SK-MEL-5 (cell line): ENCODE measurements around the gene VWA3A. TPM values are rescaled to one million over a fixed set of nuclear protein-coding genes. Genes with fewer than 3 reads are reported as not detected.
"Not testable (repeated sequence)": the region's sequence is repeated elsewhere in the genome, so short reads cannot be mapped to it uniquely, and the experiment has no call there.

Source experiments
- DNase-seq: peaks from one replicate; pipeline ENCODE4 v3.0.0-alpha.2; 2016; ENCODE audit warnings: low read depth, low spot score
- in situ Hi-C: cut with HindIII; loops from 2 replicates; pipeline ENCODE4 v1.10.0; 2016; ENCODE audit warnings: low sequenced_read_pairs, high pct_unique_total_duplicates, low pct_unique_long_range_greater_than_20kb
- total RNA-seq: library from RNA; depleted of rRNA; stranded (reverse); fragments of >200 nt; shearing (Covaris generic); gene quantifications from 2 replicates; pipeline ENCODE4 v1.2.3, GENCODE V29; 2014

The VWA3A gene
- total RNA-seq, 1 experiment from 2014 or later = not detected

- in situ Hi-C loops = no loop called here
- no peak for DNase-seq
Measured at GRCh38 chr16:22078656-22079055, 13.7 kb upstream of the VWA3A start.

- no peak for DNase-seq
- in situ Hi-C loops = loop anchor here (10.0 kb wide), 1 partner anchor 104 kb away; no protein-coding TSS in a partner anchor
Measured at GRCh38 chr16:22081050-22081449, 11.3 kb upstream of the VWA3A start.

- in situ Hi-C loops = loop anchor here (10.0 kb wide), 1 partner anchor 98 kb away; no protein-coding TSS in a partner anchor
Measured at GRCh38 chr16:22086440-22086839, 5.9 kb upstream of the VWA3A start.

GRCh38 chr16:22088642-22089041 lies 3.7 kb upstream of the VWA3A start:
- in situ Hi-C loops = loop anchor here (10.0 kb wide), 1 partner anchor 96 kb away; no protein-coding TSS in a partner anchor
- no peak for DNase-seq

More at GRCh38 chr16:22086440-22086839, 5.9 kb upstream of the VWA3A start:
- no peak for DNase-seq

- no peak for DNase-seq
- in situ Hi-C loops = loop anchor here (10.0 kb wide), 1 partner anchor 95 kb away; no protein-coding TSS in a partner anchor
Measured at GRCh38 chr16:22089910-22090309, 2.4 kb upstream of the VWA3A start.

- no peak for DNase-seq
- in situ Hi-C loops = no loop called here
Measured at GRCh38 chr16:22091721-22092120, 620 bp upstream of the VWA3A start.

GRCh38 chr16:22093331-22093730 lies 990 bp downstream of the VWA3A start:
- DNase-seq = no peak
- in situ Hi-C loops = no loop called here

GRCh38 chr16:22093996-22094395 lies 1.7 kb downstream of the VWA3A start:
- DNase-seq = no peak
- in situ Hi-C loops = no loop called here

- in situ Hi-C loops = no loop called here
- DNase-seq = peak; percentile 75
Measured at GRCh38 chr16:22098405-22099255, 6.3 kb downstream of the VWA3A start.

- no peak for DNase-seq
- in situ Hi-C loops = no loop called here
Measured at GRCh38 chr16:22099256-22099975, 7.1 kb downstream of the VWA3A start.

- in situ Hi-C loops = no loop called here
- DNase-seq = no peak
Measured at GRCh38 chr16:22103441-22103840, 11.1 kb downstream of the VWA3A start.

GRCh38 chr16:22109258-22109898 lies 17.0 kb downstream of the VWA3A start:
- no peak for DNase-seq
- in situ Hi-C loops = no loop called here

GRCh38 chr16:22111629-22112028 lies 19.3 kb downstream of the VWA3A start:
- DNase-seq, in situ Hi-C loops: not testable (repeated sequence)

- no peak for DNase-seq
- in situ Hi-C loops = no loop called here
Measured at GRCh38 chr16:22116095-22116700, 23.9 kb downstream of the VWA3A start.

- in situ Hi-C loops = no loop called here
- no peak for DNase-seq
Measured at GRCh38 chr16:22117609-22118008, 25.3 kb downstream of the VWA3A start.

- in situ Hi-C loops = no loop called here
- DNase-seq = no peak
Measured at GRCh38 chr16:22120440-22120839, 28.1 kb downstream of the VWA3A start.

- no peak for DNase-seq
- in situ Hi-C loops = no loop called here
Measured at GRCh38 chr16:22122239-22122638, 29.9 kb downstream of the VWA3A start.

GRCh38 chr16:22123146-22123545 lies 30.8 kb downstream of the VWA3A start:
- in situ Hi-C loops = no loop called here
- peak; percentile 44 for DNase-seq
